GM12878 (cell line): ENCODE data around the gene BCAP31. TPM values are rescaled to one million over a fixed set of nuclear protein-coding genes. Genes with fewer than 3 reads are reported as not detected.

Experiments
- ATAC-seq: fragments of 200-7000 bp; cut with Tn5 transposase; 3 replicates; pipeline ENCODE4 v1.9.1; 2020; ENCODE audit warnings: mild to moderate bottlenecking, moderate library complexity
- BruUV-seq: library from RNA; stranded (reverse); fragments of 400-500 nt; replicated peaks from 2 replicates; lab custom pipeline; 2021; lab: Mats Ljungman, UMichigan
- CTCF ChIA-PET: fragments of 300-600 bp; sonication (Branson Sonifier 250); formaldehyde crosslinking; extraction: SDS; loops from one replicate; lab custom pipeline; 2021; ENCODE audit warnings: inconsistent platforms; lab: Yijun Ruan, JAX
- POLR2A ChIA-PET: fragments of 350-600 bp; formaldehyde crosslinking; extraction: SDS; loops from one replicate; lab custom pipeline; 2021; ENCODE audit warnings: inconsistent platforms; lab: Charles Lee
- RAD21 ChIA-PET: fragments of 300-600 bp; sonication (Branson Sonifier 250); formaldehyde crosslinking; loops from one replicate; lab custom pipeline; 2023; ENCODE audit warnings: antibody characterized with exemption; ENCODE audit not compliant: unreplicated experiment; lab: Charles Lee
- SMC1A ChIA-PET: fragments of 300-600 bp; sonication (Branson Sonifier 250); formaldehyde crosslinking; loops from one replicate; lab custom pipeline; 2023; ENCODE audit not compliant: unreplicated experiment, uncharacterized antibody; lab: Charles Lee
- DNase-seq: peaks from one replicate; pipeline ENCODE4 v3.0.0-alpha.2; 2011; ENCODE audit warnings: low read depth, low spot score
- FAIRE-seq: peaks from 3 replicates; lab custom pipeline; 2011; peaks lifted over from hg19 to GRCh38; lab: Jason Lieb, UNC
- H2AFZ ChIP-seq: 2 replicates; pipeline ENCODE4 v1.6.0; 2011; ENCODE audit warnings: low read depth, low read length, control low read depth; ENCODE audit not compliant: control insufficient read depth
- H3K27ac ChIP-seq: 2 replicates; pipeline ENCODE4 v1.5.1; 2011; ENCODE audit warnings: control low read depth; ENCODE audit not compliant: control insufficient read depth, insufficient read depth
- H3K27me3 ChIP-seq, 2 experiments: replicated peaks in 1 of 2; 2 replicates each; pipeline versions ENCODE4 v1.6.0 to v1.6.1; 2011; ENCODE audit warnings: low read length in 1 of 2; ENCODE audit not compliant: control insufficient read depth in 2 of 2, insufficient read depth in 2 of 2
- H3K36me3 ChIP-seq, 2 experiments: 2 replicates each; pipeline ENCODE4 v1.5.1; 2011; ENCODE audit warnings: low read length in 1 of 2; ENCODE audit not compliant: control insufficient read depth in 2 of 2, insufficient read depth in 2 of 2
- H3K4me1 ChIP-seq: 2 replicates; pipeline ENCODE4 v1.6.1; 2011; ENCODE audit warnings: mild to moderate bottlenecking, low read length, moderate library complexity, mixed read lengths; ENCODE audit not compliant: control insufficient read depth, insufficient read depth
- H3K4me2 ChIP-seq: 2 replicates; pipeline ENCODE4 v1.6.0; 2011; ENCODE audit warnings: control low read depth; ENCODE audit not compliant: control insufficient read depth, insufficient read depth
- H3K4me3 ChIP-seq: fragments of 200-600 bp; sonication (generic); 2 replicates; pipeline ENCODE4 v1.5.1; 2016
- H3K79me2 ChIP-seq: 2 replicates; pipeline ENCODE4 v1.6.0; 2011; ENCODE audit warnings: low read length; ENCODE audit not compliant: control insufficient read depth, insufficient read depth
- H3K9ac ChIP-seq: 2 replicates; pipeline ENCODE4 v1.8.0; 2011; ENCODE audit warnings: low read length, control low read depth, mixed read lengths; ENCODE audit not compliant: control insufficient read depth, insufficient read depth
- H3K9me3 ChIP-seq: replicated peaks from 3 replicates; pipeline ENCODE4 v1.5.1; 2011; ENCODE audit warnings: mild to moderate bottlenecking, low read length; ENCODE audit not compliant: control insufficient read depth, insufficient read depth
- H4K20me1 ChIP-seq: 2 replicates; pipeline ENCODE4 v1.6.0; 2011; ENCODE audit not compliant: control insufficient read depth, insufficient read depth
- ATF7 ChIP-seq: fragments of 450-650 bp; IDR thresholded peaks from 2 replicates; pipeline ENCODE4 v1.6.1; 2016; ENCODE audit warnings: low read depth, mild to moderate bottlenecking
- SMAD5 ChIP-seq: IDR thresholded peaks from 2 replicates; pipeline ENCODE4 v1.6.1; 2016; ENCODE audit warnings: antibody characterized with exemption, low read depth
- whole genome bisulfite sequencing: methylation state at CpG from one replicate; pipeline ENCODE4 v1.1.6; 2016; ENCODE audit warnings: low lambda C conversion rate; ENCODE audit not compliant: insufficient replicate concordance, insufficient coverage; ENCODE audit errors: missing lambda C conversion rate; 5-methylcytosine and 5-hydroxymethylcytosine counted together
- in situ Hi-C: fragments of 300-500 bp; cut with MboI; formaldehyde crosslinking; loops from 9 replicates; pipeline ENCODE4 v1.14.3; 2018; ENCODE audit warnings: mixed read lengths
- intact Hi-C: fragments of 100-400 bp; cut with micrococcal nuclease; formaldehyde crosslinking; loops from one replicate; pipeline ENCODE4 v1.14.2; 2022; ENCODE audit not compliant: unreplicated experiment
- polyA plus RNA-seq, 11 experiments: library from polyadenylated mRNA; depleted of rRNA in 4 of 11; unstranded in 6 of 11; stranded (reverse) in 5 of 11; fragments of >200 nt; fragmentation: Nextera tagmentation in 4 of 11; fragmentation: Illumina TruSeq in 1 of 11; extraction: Ambion mirVana in 4 of 11; extraction: Trizol in 1 of 11; gene quantifications; 1 replicate in 1 of 11; 2 replicates in 10 of 11; pipeline versions ENCODE4 v1.2.1 to v1.2.3, GENCODE V29; 2011 to 2016; ENCODE audit warnings: inconsistent platforms in 2 of 11, missing spikeins in 2 of 11, low read depth in 1 of 11
- total RNA-seq, 4 experiments: library from RNA; depleted of rRNA in 3 of 4; stranded (reverse); fragments of >200 nt in 3 of 4; fragmentation: Illumina TruSeq in 1 of 4; extraction: Trizol in 1 of 4; gene quantifications; 2 replicates each; pipeline versions ENCODE4 v1.2.1 to v1.2.3, GENCODE V29; 2013 to 2021
- TF ChIP-seq, protein P1 (sequence below): fragments of 450-650 bp; IDR thresholded peaks from 2 replicates; pipeline ENCODE4 v1.6.1; 2017; ENCODE audit warnings: low read depth, mild to moderate bottlenecking, moderate library complexity

BCAP31 gene
- total and polyA plus RNA-seq, 10 of the 15 experiments (the other 5 are each of a cell fraction or from before 2014, with no cell fraction given), result 63.1 to 246 (median 95.6) TPM

GRCh38 chrX:153766871-153767673 lies 42.9 kb upstream of the BCAP31 start:
- Histone ChIP-seq H3K9ac (no peak overlapping the region), H3K79me2 (no peaks in the 10 kb centered on the region), H3K4me1 (no peaks in the 10 kb centered on the region), H2AFZ (no peak overlapping the region), H3K27ac (no peak overlapping the region), H3K4me2 (no peak overlapping the region), H3K27me3 (no peaks in the 10 kb centered on the region), H3K4me3 (no peak overlapping the region), H3K36me3 (no peaks in the 10 kb centered on the region), H4K20me1 (no peaks in the 10 kb centered on the region), H3K9me3 (no peaks in the 10 kb centered on the region; the same call in 2 of the 3 replicates)
- BruUV-seq, result no TSS peak
- no peak for TF ChIP-seq ATF7
- TF ChIP-seq SMAD5, result no peak
- TF ChIP-seq, protein P1, sequence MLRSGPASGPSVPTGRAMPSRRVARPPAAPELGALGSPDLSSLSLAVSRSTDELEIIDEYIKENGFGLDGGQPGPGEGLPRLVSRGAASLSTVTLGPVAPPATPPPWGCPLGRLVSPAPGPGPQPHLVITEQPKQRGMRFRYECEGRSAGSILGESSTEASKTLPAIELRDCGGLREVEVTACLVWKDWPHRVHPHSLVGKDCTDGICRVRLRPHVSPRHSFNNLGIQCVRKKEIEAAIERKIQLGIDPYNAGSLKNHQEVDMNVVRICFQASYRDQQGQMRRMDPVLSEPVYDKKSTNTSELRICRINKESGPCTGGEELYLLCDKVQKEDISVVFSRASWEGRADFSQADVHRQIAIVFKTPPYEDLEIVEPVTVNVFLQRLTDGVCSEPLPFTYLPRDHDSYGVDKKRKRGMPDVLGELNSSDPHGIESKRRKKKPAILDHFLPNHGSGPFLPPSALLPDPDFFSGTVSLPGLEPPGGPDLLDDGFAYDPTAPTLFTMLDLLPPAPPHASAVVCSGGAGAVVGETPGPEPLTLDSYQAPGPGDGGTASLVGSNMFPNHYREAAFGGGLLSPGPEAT, result no peak
- RAD21 ChIA-PET, result no interaction called here
- in situ Hi-C loops, result no loop called here
- intact Hi-C loops, result no loop called here
- FAIRE-seq, result no peak
- SMC1A ChIA-PET, result no interaction called here
- POLR2A ChIA-PET, result no interaction called here
- CTCF ChIA-PET, result interaction anchor here (1.0 kb wide), 1 partner anchor 180 kb away, joined by 4 read pairs; no protein-coding TSS in a partner anchor
- no peak for DNase-seq
- 80% methylated on average over 56 of the region's 56 CpGs for WGBS
- ATAC-seq, result no peak
